ENCODE measurements around the gene CRYBG1. TPM values are rescaled to one million over a fixed set of nuclear protein-coding genes. Genes with fewer than 3 reads are reported as not detected.

Gene CRYBG1
- total and polyA plus RNA-seq, 4 donors, result 0.41 to 12.7 (median 5.8) TPM

- H3K27me3 ChIP-seq (ENCODE audit: control insufficient read depth in 1 of 2, insufficient read depth in 2 of 2, low read length in 1 of 2), result no peaks in the 10 kb centered on the region
These were observed 20.7 kb downstream of the CRYBG1 start for GRCh38 chr6:106381223-106381622.

GRCh38 chr6:106381881-106382280, 21.4 kb downstream of the CRYBG1 start:
- H3K4me1 ChIP-seq (ENCODE audit: control insufficient read depth in 1 of 2, insufficient read depth in 2 of 2, low read length in 2 of 2), result no peaks in the 10 kb centered on the region
- no peak overlapping the region for H3K4me3 ChIP-seq (ENCODE audit: low read length in 2 of 2)
- no peaks in the 10 kb centered on the region for H3K9me3 ChIP-seq (ENCODE audit: control insufficient read depth, low read length)
- ATAC-seq (ENCODE audit: low FRiP score) (no peak), DNase-seq (no peak)
- H3K27ac ChIP-seq (ENCODE audit: low read depth in 1 of 2, low read length in 2 of 2), result no peak overlapping the region
- no peaks in the 10 kb centered on the region for H3K36me3 ChIP-seq (ENCODE audit: control insufficient read depth in 1 of 2, insufficient read depth in 2 of 2, low read length in 1 of 2)
- intact Hi-C loops (cut with DNase I), result no loop called here
- WGBS, 2 donors, result 33 to 40% methylated on average over 1 of the region's 1 CpG
- H3K27me3 ChIP-seq (ENCODE audit: control insufficient read depth in 1 of 2, insufficient read depth in 2 of 2, low read length in 1 of 2), result no peaks in the 10 kb centered on the region

More at GRCh38 chr6:106381223-106381622, 20.7 kb downstream of the CRYBG1 start:
- H3K27ac ChIP-seq (ENCODE audit: low read depth in 1 of 2, low read length in 2 of 2), result no peak overlapping the region
- no peak overlapping the region for H3K4me3 ChIP-seq (ENCODE audit: low read length in 2 of 2)
- no peaks in the 10 kb centered on the region for H3K36me3 ChIP-seq (ENCODE audit: control insufficient read depth in 1 of 2, insufficient read depth in 2 of 2, low read length in 1 of 2)
- WGBS, 2 donors, result 52 to 54% methylated on average over 1 of the region's 1 CpG
- no peaks in the 10 kb centered on the region for H3K4me1 ChIP-seq (ENCODE audit: control insufficient read depth in 1 of 2, insufficient read depth in 2 of 2, low read length in 2 of 2)
- ATAC-seq (ENCODE audit: low FRiP score), result no peak
- no peak for DNase-seq
- intact Hi-C loops (cut with DNase I), result no loop called here
- no peaks in the 10 kb centered on the region for H3K9me3 ChIP-seq (ENCODE audit: control insufficient read depth, low read length)

- no peak overlapping the region for H3K27ac ChIP-seq (ENCODE audit: low read depth in 1 of 2, low read length in 2 of 2)
- no peak for ATAC-seq (ENCODE audit: low FRiP score)
- no peaks in the 10 kb centered on the region for H3K4me1 ChIP-seq (ENCODE audit: control insufficient read depth in 1 of 2, insufficient read depth in 2 of 2, low read length in 2 of 2)
These were observed 23.1 kb downstream of the CRYBG1 start for GRCh38 chr6:106383573-106383972.

GRCh38 chr6:106385530-106385929, 25.0 kb downstream of the CRYBG1 start:
- DNase-seq (no peak), ATAC-seq (ENCODE audit: low FRiP score) (no peak)
- H3K4me3 ChIP-seq (ENCODE audit: low read length in 2 of 2), result no peak overlapping the region
- no peak overlapping the region for H3K27ac ChIP-seq (ENCODE audit: low read depth in 1 of 2, low read length in 2 of 2)
- intact Hi-C loops (cut with DNase I), result no loop called here
- no peaks in the 10 kb centered on the region for H3K9me3 ChIP-seq (ENCODE audit: control insufficient read depth, low read length)
- no peaks in the 10 kb centered on the region for H3K27me3 ChIP-seq (ENCODE audit: control insufficient read depth in 1 of 2, insufficient read depth in 2 of 2, low read length in 1 of 2)
- WGBS, 2 donors, result 84 to 85% methylated on average over 6 of the region's 6 CpGs
- H3K4me1 ChIP-seq (ENCODE audit: control insufficient read depth in 1 of 2, insufficient read depth in 2 of 2, low read length in 2 of 2), result no peaks in the 10 kb centered on the region
- H3K36me3 ChIP-seq (ENCODE audit: control insufficient read depth in 1 of 2, insufficient read depth in 2 of 2, low read length in 1 of 2), result no peaks in the 10 kb centered on the region

More at GRCh38 chr6:106383573-106383972, 23.1 kb downstream of the CRYBG1 start:
- H3K4me3 ChIP-seq (ENCODE audit: low read length in 2 of 2), result no peak overlapping the region
- H3K27me3 ChIP-seq (ENCODE audit: control insufficient read depth in 1 of 2, insufficient read depth in 2 of 2, low read length in 1 of 2), result no peaks in the 10 kb centered on the region
- intact Hi-C loops (cut with DNase I), result no loop called here
- WGBS, 2 donors, result 65 to 77% methylated on average over 2 of the region's 2 CpGs
- H3K36me3 ChIP-seq (ENCODE audit: control insufficient read depth in 1 of 2, insufficient read depth in 2 of 2, low read length in 1 of 2), result no peaks in the 10 kb centered on the region
- no peaks in the 10 kb centered on the region for H3K9me3 ChIP-seq (ENCODE audit: control insufficient read depth, low read length)
- no peak for DNase-seq

- ATAC-seq (ENCODE audit: low FRiP score) (no peak), DNase-seq (no peak)
- intact Hi-C loops (cut with DNase I), result no loop called here
- Histone ChIP-seq H3K4me1 (ENCODE audit: control insufficient read depth in 1 of 2, insufficient read depth in 2 of 2, low read length in 2 of 2) (no peaks in the 10 kb centered on the region), H3K36me3 (ENCODE audit: control insufficient read depth in 1 of 2, insufficient read depth in 2 of 2, low read length in 1 of 2) (no peaks in the 10 kb centered on the region), H3K4me3 (ENCODE audit: low read length in 2 of 2) (no peak overlapping the region), H3K9me3 (ENCODE audit: control insufficient read depth, low read length) (no peaks in the 10 kb centered on the region), H3K27me3 (ENCODE audit: control insufficient read depth in 1 of 2, insufficient read depth in 2 of 2, low read length in 1 of 2) (no peaks in the 10 kb centered on the region), H3K27ac (ENCODE audit: low read depth in 1 of 2, low read length in 2 of 2) (no peak overlapping the region)
- 67 to 71% methylated on average over 3 of the region's 3 CpGs for WGBS, 2 donors
These were observed 27.4 kb downstream of the CRYBG1 start for GRCh38 chr6:106387875-106388274.

GRCh38 chr6:106390088-106390487, 29.6 kb downstream of the CRYBG1 start:
- intact Hi-C loops (cut with DNase I), result no loop called here
- ATAC-seq (ENCODE audit: low FRiP score), result no peak
- WGBS, 2 donors, result 73 to 74% methylated on average over 1 of the region's 1 CpG

GRCh38 chr6:106396426-106397220, 36.1 kb downstream of the CRYBG1 start:
- ATAC-seq (ENCODE audit: low FRiP score), result no peak
- no peaks in the 10 kb centered on the region for H3K4me1 ChIP-seq (ENCODE audit: control insufficient read depth in 1 of 2, insufficient read depth in 2 of 2, low read length in 2 of 2)
- no peak overlapping the region for H3K4me3 ChIP-seq (ENCODE audit: low read length in 2 of 2)
- no peaks in the 10 kb centered on the region for H3K27me3 ChIP-seq (ENCODE audit: control insufficient read depth in 1 of 2, insufficient read depth in 2 of 2, low read length in 1 of 2)
- no peaks in the 10 kb centered on the region for H3K36me3 ChIP-seq (ENCODE audit: control insufficient read depth in 1 of 2, insufficient read depth in 2 of 2, low read length in 1 of 2)
- DNase-seq, result no peak
- intact Hi-C loops (cut with DNase I), result no loop called here
- H3K9me3 ChIP-seq (ENCODE audit: control insufficient read depth, low read length), result no peaks in the 10 kb centered on the region
- WGBS, 2 donors, result 78 to 80% methylated on average over 7 of the region's 7 CpGs
- no peak overlapping the region for H3K27ac ChIP-seq (ENCODE audit: low read depth in 1 of 2, low read length in 2 of 2)

More at GRCh38 chr6:106390088-106390487, 29.6 kb downstream of the CRYBG1 start:
- H3K4me3 ChIP-seq (ENCODE audit: low read length in 2 of 2), result no peak overlapping the region
- H3K27ac ChIP-seq (ENCODE audit: low read depth in 1 of 2, low read length in 2 of 2), result no peak overlapping the region
- H3K27me3 ChIP-seq (ENCODE audit: control insufficient read depth in 1 of 2, insufficient read depth in 2 of 2, low read length in 1 of 2), result no peaks in the 10 kb centered on the region
- no peaks in the 10 kb centered on the region for H3K4me1 ChIP-seq (ENCODE audit: control insufficient read depth in 1 of 2, insufficient read depth in 2 of 2, low read length in 2 of 2)
- no peaks in the 10 kb centered on the region for H3K36me3 ChIP-seq (ENCODE audit: control insufficient read depth in 1 of 2, insufficient read depth in 2 of 2, low read length in 1 of 2)
- DNase-seq, result no peak
- no peaks in the 10 kb centered on the region for H3K9me3 ChIP-seq (ENCODE audit: control insufficient read depth, low read length)

GRCh38 chr6:106397431-106397830, 36.9 kb downstream of the CRYBG1 start:
- no peaks in the 10 kb centered on the region for H3K36me3 ChIP-seq (ENCODE audit: control insufficient read depth in 1 of 2, insufficient read depth in 2 of 2, low read length in 1 of 2)
- 75 to 86% methylated on average over 2 of the region's 2 CpGs for whole genome bisulfite sequencing, 2 donors
- H3K27me3 ChIP-seq (ENCODE audit: control insufficient read depth in 1 of 2, insufficient read depth in 2 of 2, low read length in 1 of 2), result no peaks in the 10 kb centered on the region
- ATAC-seq (ENCODE audit: low FRiP score) (no peak), DNase-seq (no peak)
- no peaks in the 10 kb centered on the region for H3K9me3 ChIP-seq (ENCODE audit: control insufficient read depth, low read length)
- H3K4me1 ChIP-seq (ENCODE audit: control insufficient read depth in 1 of 2, insufficient read depth in 2 of 2, low read length in 2 of 2), result no peaks in the 10 kb centered on the region
- intact Hi-C loops (cut with DNase I), result no loop called here
- H3K27ac ChIP-seq (ENCODE audit: low read depth in 1 of 2, low read length in 2 of 2), result no peak overlapping the region
- no peak overlapping the region for H3K4me3 ChIP-seq (ENCODE audit: low read length in 2 of 2)

GRCh38 chr6:106398621-106399020, 38.1 kb downstream of the CRYBG1 start:
- no peak overlapping the region for H3K4me3 ChIP-seq (ENCODE audit: low read length in 2 of 2)
- H3K36me3 ChIP-seq (ENCODE audit: control insufficient read depth in 1 of 2, insufficient read depth in 2 of 2, low read length in 1 of 2), result no peaks in the 10 kb centered on the region
- WGBS, 2 donors, result 54 to 64% methylated on average over 3 of the region's 3 CpGs
- no peak for ATAC-seq (ENCODE audit: low FRiP score)
- no peaks in the 10 kb centered on the region for H3K4me1 ChIP-seq (ENCODE audit: control insufficient read depth in 1 of 2, insufficient read depth in 2 of 2, low read length in 2 of 2)
- H3K9me3 ChIP-seq (ENCODE audit: control insufficient read depth, low read length), result peaks cover 2% of the 10 kb centered on the region
- intact Hi-C loops (cut with DNase I), result no loop called here
- no peaks in the 10 kb centered on the region for H3K27me3 ChIP-seq (ENCODE audit: control insufficient read depth in 1 of 2, insufficient read depth in 2 of 2, low read length in 1 of 2)
- no peak overlapping the region for H3K27ac ChIP-seq (ENCODE audit: low read depth in 1 of 2, low read length in 2 of 2)
- no peak for DNase-seq

All from aorta (tissue), 5 donors.